Stimulated activated CD8-positive, alpha-beta memory T cell treated with anti-CD3 and anti-CD28 coated beads, Interleukin-4, amount 100 ng/mL, for 24 hours (primary cell): Measurements from ENCODE around the gene UBA1.

Source experiments
- DNase-seq: peaks from one replicate; pipeline ENCODE4 v3.0.0-alpha.2; 2020; ENCODE audit warnings: low read depth

UBA1 gene

DNA sequence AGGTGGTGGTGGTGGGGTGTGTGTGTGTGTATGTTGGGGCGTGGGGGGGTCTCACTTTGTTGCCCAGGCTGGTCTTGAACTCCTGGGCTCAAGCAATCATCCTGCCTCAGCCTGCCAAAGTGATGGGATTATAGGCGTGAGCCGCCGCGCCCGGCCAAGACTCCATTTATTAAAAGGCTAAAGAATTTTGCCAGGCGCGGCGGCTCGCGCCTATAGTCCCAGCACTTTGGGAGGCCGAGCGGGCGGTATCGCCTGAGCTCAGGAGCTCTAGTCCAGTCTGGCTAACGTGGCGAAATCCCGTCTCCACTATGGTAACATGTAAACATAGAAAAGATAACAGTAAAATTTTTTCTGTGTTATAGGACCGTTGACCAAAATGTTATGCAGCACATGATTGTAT lies 3.7 kb upstream of the UBA1 start:
- no peak for DNase-seq

DNA sequence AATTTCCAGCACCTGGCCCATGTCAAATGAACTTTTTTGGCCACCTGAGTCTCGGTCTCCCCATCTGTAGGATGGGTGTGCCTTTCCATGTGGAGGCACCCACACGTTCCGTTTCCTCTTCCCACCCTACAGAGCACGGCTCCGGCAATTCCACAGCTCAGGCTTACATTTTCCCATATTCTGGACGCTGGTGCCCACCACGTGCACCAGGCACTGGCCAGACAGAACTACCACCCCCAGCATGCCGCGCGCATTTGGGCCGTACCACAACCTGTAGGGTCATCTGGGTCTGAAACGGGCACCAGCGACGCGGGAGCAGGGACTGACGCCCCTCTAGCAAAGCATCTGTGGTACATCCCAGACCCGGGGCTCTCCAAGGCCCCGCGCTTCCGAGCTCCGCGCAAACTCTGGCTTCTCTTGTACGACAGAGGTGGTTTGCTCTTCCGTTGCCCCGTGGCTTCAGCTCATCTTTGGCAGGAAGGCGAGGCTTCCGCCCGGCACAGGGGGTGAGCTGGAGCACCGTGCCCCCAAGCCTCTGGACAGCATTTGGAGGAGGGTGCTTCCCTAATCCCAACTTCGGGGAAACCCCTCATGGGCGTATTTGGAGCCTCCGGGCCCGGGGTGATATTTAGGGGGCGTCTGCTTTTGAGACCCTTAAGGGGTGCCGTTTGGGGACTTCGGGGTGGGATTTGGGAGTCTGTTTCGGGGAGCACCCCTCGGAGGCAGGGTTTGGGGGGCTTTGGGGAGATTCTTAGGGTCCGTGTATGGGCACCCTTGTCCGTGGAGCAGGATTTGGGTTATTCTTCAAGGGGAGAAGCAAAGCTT lies 3.0 kb upstream of the UBA1 start:
- peak; percentile 73 for DNase-seq

DNA sequence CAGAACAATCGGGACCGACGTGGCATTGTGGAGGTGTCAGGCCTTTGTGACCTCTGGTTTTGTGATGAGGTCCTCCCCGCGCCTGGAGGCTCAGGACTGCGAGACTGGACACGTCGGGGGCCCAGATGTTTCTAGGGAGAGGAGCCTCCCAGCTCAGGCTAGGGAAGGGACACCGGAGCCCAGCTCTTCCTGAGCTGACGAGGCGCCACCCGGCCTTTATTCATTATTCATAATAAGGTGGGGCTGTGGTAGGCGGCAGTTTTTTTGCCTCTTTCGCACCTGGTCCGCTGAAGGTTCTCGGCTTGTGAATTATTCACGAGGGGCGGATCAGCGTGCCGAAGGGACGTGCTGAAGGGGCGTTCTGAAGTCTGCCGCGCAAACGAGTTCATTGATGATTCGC lies 2.3 kb upstream of the UBA1 start:
- peak; percentile 18 for DNase-seq

DNA sequence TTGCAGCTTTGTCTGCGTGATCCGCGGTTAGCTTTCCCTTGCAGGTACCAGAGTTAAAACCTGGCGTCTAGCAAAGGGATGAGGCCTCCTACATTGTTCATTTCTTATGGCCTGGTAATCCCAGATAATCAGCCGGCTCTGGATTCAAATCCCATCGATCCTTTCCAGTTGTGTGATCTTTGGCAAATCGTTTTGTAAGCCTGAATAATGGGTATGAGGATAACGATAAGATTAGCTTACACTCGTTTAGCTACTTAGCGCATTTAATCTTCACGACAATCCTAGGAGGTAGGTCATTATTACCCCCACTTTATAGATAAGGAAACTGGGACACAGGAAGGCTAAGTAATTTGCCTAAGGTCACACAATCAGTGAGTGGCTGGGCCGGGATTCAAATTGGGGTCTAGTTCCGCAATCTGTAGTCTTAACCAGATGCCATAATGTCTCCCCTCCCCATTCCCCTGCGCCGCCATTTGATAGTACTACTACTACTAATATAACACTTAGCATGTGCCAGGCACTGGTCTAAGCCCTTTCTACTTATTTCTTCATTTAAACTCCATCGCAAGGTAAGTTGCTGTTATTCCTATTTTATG lies 1.7 kb upstream of the UBA1 start:
- DNase-seq = no peak

DNA sequence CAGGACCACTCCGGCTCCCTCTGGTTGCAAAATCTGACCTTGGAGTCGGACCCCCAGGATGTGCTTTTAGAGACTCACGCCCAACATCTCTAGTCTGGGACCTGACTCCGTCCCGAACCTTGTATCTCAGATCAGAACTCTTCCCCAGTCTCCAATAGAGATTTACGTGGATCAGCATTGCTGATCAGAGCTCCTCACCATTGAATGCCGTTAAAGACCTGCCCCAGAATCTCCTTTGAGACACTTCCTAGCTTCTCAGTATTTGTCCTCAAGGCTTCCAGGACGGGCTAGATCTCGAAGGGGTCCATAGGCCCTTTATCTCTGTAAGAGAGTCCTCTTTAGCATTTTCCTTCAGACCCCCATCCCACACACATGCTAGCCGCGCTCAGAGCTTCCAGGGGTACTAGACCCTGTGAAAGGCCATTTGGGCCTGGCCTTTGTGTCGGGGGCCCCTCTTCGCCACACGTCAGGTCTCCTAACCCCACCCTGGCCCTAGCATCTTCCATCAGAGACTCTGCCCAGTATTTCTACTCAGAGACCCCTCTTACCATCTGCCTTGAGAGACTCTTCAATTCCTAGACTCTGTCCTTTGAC lies 662 bp downstream of the UBA1 start:
- no peak for DNase-seq

DNA sequence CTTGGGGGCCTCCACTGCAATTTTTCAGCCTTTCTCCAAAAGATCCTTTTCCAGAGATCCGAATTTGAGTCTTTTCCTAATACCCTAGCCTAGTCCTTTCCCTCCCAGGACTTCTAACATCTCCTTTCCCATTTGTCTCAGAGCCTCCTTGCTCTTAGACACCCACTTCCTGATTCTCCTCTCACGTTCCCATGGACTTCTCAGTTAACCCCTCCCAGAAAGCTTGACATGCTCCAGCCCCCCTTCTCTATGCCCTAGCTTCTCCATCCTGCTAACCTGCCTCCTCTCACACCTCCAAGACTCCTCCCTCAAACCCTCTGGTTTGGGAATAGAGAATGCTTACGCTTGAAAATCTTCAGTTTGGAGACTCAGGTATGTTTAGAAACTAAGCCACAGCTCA lies 2.5 kb downstream of the UBA1 start:
- DNase-seq = no peak

DNA sequence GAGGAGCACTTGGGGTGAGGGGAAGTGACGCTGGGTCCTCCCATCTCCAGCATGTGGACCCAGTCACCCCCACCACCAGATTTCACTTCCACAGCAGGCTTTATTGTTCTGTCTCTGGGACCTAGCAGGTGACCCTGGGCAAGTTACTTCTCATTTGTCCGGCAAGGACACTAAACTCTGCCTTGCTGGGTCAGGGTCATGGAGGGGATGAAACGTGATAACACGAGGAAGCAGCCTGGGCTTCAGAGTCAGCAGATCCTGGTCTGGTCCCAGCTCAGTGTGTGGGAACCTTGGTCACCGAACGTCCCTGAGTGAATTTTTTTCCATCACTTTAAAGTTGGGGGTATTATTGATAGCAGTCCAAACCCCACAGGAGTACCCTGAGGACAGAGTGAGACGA lies 3.9 kb downstream of the UBA1 start:
- DNase-seq = no peak

DNA sequence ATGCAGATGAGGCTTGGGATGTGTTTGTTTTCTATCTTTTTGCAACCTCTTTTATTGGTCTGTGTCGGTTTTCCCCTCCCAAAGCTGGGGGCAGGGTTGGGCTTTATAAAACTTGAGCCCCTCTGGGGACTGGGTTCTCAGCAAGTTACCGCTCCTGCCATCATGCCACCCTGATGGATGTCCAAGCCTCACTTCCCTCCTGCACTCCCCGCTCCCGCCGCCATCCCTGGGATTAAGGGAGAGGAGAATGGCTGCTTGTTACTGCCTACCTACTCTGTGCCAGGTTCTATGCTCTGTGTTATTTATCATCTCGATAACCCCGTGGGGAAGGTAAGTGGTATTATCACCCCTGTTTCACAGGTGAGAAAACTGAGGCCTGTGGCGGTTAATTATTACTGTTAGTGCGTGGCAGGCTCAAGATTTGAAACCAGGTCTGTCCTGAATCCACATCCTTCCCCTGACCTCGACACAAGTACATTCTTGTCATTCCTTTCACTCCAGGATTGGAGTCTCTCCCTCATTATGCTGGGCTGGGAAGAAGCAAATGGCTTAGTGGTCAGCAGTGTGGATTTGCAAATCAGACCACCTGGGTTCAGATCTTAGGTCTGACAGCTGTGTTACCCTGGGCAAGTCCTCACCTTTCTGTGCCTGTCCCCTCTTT lies 4.5 kb downstream of the UBA1 start:
- no peak for DNase-seq

DNA sequence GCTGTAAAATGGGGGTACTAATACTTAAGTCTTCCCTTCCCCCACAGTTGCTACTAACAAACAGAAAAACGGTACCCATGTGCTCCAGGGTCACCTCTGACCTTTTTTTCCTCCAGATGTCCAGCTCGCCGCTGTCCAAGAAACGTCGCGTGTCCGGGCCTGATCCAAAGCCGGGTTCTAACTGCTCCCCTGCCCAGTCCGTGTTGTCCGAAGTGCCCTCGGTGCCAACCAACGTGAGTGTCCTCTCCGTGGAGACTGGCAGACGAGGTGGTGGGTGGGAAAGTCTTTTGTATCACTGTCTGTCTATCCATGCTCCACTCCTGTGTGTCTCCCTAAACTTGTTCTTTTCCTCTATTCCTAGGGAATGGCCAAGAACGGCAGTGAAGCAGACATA lies 5.1 kb downstream of the UBA1 start:
- DNase-seq = no peak

DNA sequence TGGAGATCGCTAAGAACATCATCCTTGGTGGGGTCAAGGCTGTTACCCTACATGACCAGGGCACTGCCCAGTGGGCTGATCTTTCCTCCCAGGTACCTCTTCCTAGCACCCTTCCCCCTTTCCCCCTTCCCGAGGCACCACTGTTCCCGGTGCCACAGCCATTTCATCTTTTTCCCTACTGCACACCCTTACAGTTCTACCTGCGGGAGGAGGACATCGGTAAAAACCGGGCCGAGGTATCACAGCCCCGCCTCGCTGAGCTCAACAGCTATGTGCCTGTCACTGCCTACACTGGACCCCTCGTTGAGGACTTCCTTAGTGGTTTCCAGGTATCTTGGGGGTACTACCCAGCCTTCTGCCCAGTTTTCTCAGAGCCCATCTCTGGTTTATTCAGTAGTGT lies 5.7 kb downstream of the UBA1 start:
- no peak for DNase-seq

DNA sequence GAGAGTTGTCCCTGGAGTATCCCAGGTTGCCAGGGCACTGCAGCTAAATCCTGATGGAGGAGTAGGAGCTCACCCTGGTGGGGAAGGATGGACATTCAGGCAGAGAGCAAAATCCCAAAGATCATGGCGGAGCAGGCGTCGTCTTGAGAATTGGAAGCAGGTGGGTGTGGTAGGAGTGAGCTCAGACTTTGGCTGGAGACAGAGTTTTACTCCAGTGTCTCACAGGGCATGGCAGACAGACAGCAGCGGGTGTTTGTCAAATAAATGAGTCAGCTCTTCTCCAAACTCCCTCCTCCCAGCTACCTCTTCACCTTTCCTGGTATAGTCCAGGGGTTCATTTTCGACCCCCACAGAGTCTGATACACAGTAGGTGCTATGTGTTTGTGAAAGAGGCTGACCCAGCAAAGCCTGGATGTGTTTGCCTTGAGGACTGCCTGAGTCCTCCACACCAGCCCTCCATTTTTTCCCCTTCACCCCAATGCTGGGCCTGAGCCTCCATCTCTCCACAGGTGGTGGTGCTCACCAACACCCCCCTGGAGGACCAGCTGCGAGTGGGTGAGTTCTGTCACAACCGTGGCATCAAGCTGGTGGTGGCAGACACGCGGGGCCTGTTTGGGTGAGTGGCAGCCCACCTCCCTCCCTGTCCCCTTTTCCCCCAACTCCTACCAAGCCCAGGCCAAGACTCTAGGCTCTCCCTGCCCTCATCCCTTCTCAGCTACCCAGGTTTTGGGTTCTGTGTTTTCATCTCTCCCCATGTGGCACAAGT lies 6.9 kb downstream of the UBA1 start:
- DNase-seq = no peak

DNA sequence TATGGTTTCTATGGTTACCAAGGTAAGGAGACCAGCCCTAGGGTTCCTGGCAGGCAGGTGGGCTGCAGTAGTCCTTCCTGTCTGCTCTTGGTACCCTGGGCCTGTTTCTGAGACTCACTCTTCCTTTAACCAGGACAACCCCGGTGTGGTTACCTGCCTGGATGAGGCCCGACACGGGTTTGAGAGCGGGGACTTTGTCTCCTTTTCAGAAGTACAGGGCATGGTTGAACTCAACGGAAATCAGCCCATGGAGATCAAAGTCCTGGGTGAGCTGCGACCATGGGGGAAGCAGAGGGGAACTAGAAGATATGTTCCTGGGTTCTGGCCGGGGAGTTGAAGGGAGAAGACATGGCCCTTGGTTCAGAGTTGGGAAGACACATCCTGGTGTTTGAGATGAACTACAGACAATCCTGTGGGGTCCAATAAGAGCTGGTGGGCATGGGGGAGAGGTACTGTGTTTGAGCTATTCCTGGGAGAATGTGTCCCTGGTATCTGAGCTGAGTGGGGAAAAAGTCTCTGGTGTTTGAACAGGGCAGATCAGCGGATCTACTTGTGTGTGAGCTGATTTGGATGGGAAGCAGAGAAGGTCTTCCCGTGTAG lies 7.8 kb downstream of the UBA1 start:
- no peak for DNase-seq

DNA sequence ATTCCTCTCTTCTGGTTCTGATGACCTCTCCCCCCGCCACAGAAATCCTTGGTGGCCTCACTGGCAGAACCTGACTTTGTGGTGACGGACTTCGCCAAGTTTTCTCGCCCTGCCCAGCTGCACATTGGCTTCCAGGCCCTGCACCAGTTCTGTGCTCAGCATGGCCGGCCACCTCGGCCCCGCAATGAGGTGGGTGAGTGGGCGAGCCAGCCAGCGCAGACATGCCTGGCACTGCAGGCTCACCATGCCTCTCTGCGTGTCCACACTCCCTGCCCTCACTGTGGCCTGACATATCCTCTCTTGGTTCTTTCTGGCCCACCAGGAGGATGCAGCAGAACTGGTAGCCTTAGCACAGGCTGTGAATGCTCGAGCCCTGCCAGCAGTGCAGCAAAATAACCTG lies 8.7 kb downstream of the UBA1 start:
- no peak for DNase-seq

DNA sequence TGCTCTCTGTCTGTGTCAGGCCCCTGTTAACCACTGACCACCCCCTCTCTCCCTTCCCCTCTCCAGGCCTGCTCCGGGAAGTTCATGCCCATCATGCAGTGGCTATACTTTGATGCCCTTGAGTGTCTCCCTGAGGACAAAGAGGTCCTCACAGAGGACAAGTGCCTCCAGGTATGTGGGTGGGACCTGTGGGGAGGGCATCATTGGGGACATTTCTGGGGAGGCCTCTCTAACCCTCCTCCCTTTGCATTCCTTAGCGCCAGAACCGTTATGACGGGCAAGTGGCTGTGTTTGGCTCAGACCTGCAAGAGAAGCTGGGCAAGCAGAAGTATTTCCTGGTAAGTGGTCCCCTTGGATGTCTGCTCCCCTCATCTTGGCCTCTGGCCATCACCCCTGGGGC lies 9.2 kb downstream of the UBA1 start:
- no peak for DNase-seq

DNA sequence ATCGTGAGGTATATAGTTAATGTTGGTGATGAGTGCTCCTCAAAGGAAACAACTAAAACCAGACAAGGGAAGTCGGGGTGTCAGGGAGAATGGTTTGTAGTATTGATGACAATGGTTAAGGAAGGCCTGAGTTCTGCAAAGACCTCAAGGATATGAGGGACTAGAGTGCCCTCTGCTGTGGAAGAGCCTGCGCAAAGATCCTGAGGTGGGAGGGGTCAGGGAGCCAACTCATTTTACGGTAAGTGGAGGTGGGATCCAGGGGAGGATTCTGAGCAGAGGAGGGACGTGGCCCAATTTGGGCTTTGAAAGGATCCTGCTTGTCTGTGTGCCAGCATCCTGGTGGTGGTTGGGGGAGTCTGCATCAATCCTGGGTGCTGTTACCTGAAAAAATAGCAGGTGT lies 11.3 kb downstream of the UBA1 start:
- no peak for DNase-seq

DNA sequence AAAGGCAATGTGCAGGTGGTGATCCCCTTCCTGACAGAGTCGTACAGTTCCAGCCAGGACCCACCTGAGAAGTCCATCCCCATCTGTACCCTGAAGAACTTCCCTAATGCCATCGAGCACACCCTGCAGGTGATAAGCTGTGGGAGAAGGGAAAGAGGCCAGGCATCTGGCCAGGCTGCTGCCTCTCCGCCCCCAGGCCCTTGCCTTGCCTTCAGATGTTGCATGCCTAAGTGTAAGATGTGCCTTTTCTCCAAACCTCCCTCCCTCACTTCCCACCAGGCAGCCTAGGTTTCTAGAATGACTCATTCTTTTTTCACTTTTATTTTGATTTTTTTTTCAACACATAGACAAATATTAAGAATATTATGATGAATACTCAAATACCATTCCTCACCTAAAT lies 12.7 kb downstream of the UBA1 start:
- DNase-seq = no peak

DNA sequence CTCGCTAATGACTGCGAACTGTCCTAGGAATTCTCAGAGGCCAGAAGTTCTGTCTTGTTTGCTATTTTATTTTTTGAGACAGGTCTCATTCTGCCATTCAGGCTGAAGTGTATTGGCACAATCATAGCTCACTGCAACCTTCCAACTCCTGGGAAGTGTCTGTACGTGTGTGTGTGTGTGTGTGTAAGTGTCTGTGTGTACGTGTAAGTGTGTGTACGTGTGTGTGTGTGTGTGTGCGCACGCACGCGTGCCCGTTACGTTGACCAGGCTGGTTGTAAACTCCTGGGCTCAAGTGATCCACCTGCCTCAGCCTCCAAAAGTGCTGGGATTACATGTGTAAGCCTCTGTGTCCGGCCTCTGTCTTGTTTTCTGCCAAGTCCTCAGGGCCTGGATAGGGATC lies 14.5 kb downstream of the UBA1 start:
- no peak for DNase-seq

DNA sequence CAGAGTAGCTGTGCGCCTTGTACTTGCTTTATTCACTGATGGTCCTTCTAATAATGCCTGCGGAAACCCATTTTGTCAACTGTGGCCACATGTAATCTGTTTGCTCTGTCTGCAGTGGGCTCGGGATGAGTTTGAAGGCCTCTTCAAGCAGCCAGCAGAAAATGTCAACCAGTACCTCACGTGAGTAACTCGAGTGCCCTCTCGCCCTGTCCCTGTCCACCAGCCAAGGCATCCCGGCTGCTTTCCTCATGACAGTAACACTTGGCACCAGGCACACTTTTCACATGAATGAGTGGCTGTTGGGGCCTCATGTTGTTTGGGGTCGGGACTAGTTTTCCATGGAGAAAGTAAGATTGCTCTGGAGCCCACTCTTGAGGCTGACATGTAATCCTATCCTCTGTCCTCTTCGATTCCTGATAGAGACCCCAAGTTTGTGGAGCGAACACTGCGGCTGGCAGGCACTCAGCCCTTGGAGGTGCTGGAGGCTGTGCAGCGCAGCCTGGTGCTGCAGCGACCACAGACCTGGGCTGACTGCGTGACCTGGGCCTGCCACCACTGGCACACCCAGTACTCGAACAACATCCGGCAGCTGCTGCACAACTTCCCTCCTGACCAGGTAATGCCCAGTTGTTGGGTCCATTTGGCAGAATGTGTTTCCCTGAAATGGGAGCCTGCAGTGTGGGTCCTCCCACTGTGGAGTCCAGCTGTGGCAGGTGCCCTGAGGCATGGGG lies 16.0 kb downstream of the UBA1 start:
- DNase-seq = no peak

DNA sequence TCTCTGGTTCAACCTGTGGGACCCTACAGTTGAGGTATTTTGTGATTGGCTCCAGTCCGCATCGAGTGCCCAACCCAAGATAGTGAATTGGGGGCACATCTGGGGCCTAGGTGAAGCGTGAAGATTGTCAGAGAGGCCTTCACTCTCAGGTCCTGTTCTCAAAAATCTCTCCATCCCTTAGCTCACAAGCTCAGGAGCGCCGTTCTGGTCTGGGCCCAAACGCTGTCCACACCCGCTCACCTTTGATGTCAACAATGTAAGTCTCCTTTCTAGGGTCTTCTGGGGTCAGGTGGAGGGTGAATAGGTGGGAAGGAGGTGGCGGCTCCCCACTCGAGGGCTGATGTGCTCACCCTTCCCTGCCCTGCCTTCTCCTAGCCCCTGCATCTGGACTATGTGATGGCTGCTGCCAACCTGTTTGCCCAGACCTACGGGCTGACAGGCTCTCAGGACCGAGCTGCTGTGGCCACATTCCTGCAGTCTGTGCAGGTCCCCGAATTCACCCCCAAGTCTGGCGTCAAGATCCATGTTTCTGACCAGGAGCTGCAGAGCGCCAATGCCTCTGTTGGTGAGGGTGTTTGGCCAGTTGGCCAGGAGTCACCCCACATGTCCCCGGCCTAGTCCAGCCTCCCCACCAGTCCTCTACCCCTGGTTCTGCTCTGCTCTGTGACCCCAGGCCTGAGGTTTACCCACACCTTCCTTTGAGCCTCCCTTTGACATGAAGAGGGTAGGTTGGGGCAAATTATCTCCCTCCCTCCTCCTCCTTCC lies 17.2 kb downstream of the UBA1 start:
- DNase-seq = no peak
